OCI-M1 (cell line): ENCODE data around the gene KIF1A.
"Not testable (repeated sequence)": the region's sequence is repeated elsewhere in the genome, so short reads cannot be mapped to it uniquely, and the experiment has no call there.

ENCODE experiments used
- DNase-seq: peaks from one replicate; lab custom pipeline; 2025; lab: John Stamatoyannopoulos, UW

KIF1A gene

DNA sequence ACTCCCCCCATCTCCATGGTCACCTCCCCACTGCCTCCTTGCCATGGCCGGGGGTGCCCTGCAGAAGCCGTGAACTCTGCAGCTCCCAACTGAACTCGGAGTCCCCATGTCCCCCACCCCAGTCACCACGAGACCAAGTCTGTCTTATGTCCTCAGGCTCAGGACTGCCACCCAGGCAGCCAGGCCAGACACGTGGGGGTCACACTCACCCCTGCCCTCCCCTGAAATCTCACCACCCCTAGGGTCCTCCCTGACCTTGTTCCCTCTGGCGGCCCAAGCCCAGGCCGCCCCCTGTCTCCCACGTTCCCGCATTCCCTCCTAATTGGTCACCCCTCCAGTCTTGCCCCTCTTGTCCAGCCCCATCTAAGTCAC lies 117.4 kb downstream of the KIF1A start:
- DNase-seq, result no peak

DNA sequence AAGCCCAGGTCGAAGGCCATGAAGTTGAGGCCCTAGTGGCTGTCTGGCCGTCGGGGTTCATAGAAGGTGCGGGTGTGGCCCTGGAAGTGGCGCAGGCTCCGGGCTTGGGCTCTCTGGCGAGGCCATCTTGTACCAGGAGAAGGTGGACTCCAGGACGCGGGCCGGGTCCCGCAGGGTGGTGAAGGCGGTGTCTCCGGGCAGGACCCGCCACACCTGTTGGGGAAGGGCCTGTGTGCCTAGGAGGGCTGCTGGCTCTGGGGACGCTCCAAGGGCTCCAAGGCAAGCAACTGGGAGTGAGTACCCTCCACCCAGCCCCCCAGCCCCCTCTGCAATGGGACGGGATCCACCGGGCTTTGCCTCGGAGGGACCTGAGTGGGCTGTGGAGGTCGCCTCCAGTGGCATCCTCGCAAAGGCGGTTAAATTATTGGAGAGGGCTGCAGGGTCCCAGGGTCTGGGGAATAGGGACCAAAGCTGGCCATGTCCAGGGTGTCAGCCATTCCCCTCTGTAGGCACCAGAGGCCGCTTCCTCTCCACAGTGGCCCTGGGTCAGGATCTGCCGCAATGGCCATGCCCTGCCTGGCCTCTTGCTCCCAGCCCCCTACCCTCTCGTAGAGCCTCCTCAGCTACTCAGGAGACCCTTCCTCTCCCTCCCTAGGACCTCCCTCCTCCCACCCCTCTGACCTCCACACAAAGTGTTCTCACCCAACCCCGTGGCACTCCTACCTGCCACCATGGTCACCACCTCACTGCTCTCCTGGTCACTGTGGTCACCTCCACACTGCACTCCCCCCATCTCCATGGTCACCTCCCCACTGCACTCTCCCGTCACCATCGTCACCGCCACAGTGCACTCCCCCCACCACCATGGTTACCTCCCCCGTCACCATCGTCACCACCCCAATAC lies 118.0 kb downstream of the KIF1A start:
- DNase-seq, result no peak

DNA sequence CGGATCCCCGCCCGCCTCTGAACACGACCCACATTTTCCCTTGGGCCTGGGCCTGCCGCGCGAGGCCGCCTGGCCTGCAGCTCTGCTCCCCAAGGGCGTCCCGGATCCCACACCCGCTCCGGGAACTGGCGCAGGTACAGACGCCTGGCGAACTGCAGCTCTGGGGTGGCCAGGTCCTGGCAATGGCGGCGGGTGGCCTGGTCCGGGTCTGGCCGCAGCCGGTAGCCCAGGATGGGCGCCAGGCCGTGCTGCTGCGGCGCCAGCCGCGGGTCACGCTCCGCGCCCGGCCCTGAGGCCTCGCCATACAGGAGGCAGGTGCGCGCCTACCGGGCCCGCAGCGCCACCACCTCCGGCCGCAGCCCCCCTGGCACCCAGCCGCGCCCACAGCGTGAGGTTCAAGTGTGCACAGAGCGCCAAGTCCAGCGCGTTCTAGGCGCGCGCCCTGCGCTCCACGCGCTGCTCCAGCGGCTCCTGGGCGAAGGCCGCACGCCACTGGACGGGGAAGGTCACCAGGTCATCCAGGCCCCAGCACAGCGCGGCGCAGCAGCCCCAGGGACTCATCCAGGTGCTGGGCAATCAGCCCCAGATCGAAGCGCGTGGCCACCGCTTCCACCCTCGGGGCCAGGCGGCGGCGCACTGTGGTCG lies 118.8 kb downstream of the KIF1A start:
- no peak for DNase-seq

DNA sequence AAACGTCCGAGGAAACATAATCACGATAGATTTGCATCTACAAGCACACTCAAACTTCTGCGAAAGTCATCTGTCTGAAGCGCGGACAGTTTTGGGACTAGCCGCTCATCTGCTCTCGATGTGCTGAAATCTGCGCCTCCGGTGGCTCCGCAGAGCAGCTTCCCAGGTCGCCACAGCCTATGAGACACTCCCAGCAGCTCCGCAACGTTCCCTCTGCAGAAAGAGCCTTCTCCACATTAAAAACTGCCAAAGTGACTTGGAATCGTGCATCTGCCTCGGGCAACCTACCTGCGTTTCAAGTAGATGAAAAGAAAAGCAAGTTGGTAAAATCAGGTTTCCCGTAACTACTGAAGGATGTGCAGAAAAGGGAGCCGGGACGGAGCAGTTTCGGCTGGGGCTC lies 119.4 kb downstream of the KIF1A start:
- DNase-seq, result not testable (repeated sequence)

DNA sequence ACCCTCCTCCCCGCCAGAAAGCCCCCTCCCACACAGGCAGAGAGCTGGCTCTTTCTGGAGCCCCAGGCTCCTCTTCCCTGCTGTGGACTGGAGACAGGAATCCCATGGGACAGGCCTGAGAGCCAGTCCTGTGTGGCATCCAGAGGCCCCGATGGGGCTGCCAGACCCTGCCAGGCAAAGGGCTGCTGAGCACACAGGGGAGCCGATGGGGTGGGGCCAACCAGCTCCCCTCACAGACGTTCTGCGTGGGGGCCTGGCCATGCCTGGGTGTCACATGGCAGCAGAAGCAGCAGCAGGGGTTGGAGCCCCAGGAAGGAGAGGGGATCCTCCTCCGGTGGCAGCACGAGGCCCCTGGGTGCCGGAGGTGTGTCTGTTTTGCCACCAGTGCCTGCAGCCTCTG lies 120.2 kb downstream of the KIF1A start:
- not testable (repeated sequence) for DNase-seq

DNA sequence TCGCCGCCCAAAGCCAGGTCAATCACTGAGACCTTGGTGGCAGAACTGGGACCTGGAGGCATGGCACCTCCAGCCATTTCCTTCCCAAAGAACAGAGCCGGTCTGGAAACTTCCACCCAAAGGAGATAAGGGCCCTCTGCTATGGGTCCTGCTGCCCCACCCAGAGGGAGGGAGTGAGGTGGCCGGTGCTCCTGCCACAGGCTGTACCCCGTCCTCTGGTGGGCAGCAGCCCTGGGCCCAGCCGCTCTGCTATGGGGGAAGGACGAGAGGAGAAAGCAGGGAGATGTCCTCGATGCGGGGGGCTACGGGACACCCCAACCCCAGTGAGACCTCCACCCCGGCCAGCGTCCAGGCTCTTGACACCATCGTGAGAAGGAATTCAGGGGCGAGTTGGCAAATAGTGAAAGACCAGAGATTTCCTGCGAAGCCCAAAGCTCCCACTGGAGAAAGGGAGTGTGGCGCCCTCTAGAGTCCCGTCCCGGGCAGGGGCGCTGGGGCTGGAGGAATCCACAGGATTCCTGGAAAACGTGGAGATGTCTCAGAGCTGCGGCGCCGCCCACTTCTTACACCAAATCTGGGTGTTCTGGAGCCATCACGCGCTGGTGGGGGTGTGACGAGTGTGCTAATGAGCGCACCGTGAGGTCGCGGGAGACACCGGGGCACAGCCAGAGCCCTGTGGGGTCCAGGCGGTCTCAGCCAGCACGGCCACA lies 121.0 kb downstream of the KIF1A start:
- not testable (repeated sequence) for DNase-seq

DNA sequence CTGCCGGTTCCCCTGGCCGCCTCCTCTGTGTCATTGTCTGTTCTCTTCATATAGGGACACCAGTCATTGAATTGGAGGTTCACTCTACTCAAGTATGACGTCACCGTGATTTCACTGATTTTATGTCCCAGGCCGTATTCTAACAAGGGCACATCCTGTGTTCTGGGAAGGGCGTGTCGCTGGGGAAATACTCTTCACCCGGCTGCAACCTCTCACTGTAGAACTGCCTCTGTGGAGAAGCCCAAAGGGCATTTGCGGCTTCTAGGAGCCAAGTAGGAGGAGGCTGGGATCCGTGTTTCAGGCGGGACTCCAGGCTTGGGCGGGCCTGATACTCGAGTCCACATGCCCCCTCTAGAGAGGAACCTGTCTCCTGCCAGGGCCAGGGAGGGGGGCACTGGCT lies 123.5 kb downstream of the KIF1A start:
- not testable (repeated sequence) for DNase-seq

DNA sequence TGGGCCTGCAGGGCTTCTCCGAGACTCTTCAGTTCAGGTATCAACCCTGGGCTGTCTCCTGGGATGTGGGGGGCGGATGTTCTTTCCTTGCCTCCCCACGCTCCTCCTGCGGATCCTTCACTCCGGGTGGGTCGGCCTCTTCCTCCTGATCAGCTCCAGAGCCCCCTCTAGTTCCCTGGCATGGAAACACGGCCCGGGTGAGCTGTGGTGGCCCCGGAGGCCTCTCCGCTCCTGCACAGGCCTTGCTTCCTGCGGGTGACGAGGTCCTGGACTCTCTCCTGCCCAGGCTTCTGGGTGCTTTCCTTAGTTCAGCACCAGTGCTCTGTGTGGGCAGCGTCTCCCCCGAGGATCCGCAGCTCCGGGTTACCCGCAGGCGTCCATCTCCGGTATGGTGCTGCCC lies 124.4 kb downstream of the KIF1A start:
- DNase-seq, result not testable (repeated sequence)

DNA sequence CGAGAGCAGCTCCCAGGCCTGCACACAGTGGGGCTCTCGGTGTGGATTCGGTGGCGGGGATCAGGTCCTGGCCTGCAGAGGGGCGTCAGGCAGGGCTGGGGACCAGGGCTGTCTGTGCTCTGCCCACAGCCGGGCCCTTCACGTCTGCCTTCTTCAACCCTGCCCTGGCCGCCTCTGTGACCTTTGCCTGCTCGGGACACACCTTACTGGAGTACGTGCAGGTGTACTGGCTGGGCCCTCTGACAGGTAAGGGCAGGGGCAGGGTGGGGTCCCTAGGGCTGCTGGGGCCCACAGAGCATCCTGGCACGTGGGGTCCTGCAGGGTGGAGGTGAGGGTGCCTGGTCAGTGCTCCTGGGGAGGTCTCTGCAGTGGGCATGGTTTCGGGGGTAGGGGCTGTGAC lies 125.7 kb downstream of the KIF1A start:
- DNase-seq, result not testable (repeated sequence)

DNA sequence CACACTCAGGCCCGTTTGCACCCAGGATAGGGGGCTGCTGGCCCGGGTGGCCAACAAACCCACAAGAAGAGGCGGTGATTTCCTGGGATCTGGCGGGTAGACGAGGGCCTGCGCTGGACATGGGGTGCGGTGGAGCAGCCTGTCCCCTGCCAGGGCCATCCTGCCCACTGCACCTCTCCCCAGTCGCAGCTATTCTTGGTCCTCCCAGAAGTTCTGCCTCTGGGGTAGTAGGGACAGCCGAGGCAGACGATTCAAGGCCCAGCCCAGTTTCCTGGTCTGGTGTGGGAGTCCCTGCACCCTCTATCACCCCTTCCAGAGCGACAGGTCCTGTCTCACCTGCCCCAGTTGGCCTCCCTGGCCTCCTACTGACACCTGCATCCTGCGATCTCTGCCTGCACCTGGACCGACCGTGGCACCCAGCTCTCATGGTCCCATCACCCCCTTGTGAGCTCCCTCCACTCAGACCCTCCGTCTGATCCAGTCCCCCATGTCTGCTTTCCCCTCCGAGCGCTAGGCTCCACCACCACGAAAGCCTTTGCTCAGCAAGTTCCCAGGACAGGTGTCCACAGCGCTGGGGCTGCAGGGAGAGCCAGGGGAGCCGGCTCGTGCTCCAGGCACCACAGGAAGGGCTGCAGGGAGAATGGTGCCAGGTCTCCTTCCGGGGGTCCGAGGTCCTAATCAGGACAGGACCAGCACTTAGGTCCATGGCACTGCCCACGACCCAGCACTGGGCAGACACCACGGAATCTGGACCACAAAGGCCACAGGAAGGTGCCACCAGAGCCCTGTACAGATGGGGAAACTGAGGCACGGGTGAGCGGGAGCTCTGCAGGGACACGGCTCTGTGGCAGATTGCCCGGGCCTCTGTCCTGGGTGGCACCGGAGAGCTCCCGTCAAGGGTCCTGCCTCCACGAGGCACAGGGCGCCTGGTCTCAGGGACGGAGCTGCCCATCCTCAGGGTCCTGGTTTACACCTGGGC lies 127.1 kb downstream of the KIF1A start:
- not testable (repeated sequence) for DNase-seq

DNA sequence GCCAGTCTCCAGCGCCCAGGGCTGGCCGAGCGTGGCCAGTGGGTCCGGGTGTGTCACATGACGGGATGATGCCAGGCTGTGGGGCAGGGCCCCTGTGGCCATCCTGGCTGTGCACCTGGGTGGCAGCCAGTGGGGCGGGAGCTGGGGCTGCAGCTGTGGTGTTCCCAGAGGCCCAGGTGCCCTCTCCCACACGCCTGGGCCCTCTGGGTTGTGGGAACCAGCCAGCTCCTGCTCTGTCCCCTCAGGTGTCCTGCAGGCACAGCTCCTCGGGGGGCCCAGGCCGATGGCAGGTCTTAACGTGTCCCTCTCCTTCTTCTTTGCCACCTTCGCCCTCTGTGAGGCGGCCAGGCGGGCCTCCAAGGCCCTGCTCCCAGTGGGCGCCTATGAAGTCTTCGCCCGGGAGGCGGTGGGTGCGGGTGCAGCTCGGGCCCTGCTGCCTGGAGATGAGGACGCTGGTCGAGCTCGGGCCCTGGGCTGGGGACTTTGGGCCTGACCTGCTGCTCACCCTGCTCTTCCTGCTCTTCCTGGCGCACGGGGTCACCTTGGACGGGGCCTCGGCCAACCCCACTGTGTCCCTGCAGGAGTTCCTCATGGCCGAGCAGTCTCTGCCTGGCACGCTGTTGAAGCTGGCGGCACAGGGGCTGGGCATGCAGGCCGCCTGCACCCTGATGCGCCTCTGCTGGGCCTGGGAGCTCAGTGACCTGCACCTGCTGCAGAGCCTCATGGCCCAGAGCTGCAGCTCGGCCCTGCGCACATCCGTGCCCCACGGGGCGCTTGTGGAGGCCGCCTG lies 128.2 kb downstream of the KIF1A start, which contains the start of gene AQP12A:
Gene AQP12A (plus strand): TSS at position 236 of the 790 bp plus-strand sequence. CDS start 48 bp downstream, at position 284.
- DNase-seq, result not testable (repeated sequence)

DNA sequence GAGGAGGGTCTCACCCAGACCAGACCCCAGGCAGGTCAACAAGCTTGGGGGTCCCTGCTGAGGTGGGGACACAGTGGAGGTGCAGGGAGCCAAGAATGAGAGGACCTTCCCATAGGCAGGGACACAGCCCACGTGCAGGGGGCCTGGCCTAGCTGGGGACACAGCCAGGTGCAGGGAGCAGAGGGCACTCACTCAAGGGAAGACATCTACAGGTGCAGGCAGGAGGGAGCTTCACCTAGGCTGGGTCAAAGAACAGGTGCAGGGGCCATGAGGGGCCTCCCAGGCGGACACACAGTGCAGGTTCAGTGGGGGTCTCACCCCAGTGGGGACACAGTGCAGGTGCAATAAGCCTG lies 129.0 kb downstream of the KIF1A start:
- DNase-seq, result not testable (repeated sequence)

DNA sequence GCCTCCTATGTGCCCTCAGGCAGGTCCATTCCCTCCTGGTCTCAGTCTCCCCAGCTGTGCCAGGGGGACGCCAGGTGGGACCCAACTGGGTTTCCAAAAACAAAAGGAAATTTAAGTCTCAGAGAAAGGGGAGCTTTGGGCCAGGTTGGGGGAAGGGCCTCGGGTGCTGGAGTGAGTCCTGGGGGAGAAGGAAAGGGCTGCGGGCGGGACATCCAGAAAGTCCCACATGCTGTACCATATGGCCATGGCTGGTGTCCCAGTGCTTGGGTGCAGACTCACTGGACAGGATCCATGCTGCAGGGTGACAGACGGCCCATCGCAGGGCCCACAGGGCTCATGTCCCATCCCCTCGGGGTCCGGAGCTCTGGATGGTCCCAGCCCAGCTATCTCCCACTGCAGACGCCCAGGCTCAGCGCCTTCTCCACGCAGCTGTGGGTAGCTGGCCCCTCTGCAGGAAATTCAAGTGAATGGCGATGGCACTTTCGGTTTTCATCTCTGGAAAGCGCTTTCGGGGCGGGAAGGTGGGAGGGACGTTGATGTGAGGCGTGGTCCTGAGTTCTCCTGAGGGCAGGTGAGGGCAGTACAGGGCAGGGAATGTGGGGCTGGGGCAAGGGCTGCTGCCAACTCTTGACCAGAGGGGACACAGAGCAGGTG lies 129.5 kb downstream of the KIF1A start:
- DNase-seq, result not testable (repeated sequence)

DNA sequence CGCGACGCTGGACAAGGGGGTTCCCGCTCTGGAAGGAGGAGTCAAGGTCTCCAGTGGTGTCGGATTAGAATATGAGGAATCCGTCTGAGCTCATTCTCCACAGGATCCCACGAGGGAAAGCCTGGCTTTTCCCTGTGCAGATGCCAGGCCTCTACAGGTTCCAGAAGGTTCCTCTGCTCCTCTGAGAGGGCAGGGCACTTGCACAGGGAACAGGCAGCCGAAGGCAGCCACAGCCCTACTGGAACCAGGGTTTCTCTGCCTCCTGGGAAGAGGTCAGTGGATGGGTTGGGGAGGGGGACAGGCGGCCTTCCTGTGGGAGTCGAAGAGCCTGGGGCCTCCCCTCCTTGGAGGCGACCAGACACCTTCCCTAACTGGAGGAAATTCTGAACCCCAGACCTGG lies 130.0 kb downstream of the KIF1A start:
- DNase-seq, result no peak

DNA sequence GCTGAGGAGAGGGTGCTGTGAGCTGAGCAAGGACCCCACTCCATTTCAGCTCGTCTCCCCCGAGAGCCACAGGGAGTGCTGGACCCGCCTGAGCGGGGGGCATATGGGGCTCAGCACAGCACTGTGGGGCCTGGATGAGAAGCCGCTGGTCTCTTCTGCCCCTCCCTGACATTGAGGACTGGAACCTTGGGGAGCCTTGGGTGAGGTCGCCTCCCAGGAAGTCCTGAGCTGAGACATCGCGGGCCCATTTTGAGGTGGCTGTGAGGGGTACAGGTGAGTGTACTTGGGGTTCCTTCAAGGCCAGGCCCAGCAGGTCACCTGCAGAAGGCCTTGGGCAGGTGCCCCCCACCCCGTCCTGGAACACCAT lies 131.5 kb downstream of the KIF1A start:
- no peak for DNase-seq

DNA sequence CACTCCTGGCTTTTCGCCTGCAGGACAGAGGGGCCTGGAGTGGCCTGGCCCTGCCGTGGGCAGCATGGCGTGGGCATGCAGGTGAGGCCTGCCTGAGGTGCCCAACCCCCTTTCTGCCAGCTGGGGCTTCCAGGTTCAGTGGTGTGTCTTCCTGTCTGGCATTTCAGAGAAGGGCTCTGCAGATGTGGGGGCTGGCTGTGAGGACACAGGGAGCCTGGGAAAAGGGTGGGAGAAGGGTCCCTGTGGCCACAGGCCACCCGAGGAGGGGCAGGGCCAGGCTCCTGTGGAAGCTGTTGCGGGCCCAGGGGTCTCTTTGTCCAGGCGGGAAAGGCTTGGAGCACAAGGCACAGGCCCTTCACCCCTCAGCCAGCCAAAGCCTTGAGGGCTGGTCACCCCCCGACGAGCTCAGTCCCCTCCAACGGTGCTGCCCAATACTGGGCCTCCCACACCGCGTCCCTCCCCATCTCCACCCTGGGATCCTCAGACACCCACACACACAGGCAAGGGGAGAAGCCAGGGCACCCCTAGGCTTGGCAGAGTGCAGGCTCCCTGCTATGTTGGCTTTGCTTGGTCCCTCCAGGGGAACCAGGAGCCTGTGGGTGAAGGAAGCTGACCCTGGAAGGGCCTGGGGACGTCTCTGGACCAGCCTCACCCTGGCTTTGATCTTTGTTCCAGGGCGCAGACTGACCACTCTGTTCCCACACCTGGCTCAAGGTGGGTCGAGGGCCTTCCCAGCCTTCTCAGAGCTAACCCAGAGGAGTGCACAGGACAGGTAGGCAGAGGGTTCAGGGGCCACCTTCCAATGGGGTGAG lies 132.1 kb downstream of the KIF1A start:
- no peak for DNase-seq

DNA sequence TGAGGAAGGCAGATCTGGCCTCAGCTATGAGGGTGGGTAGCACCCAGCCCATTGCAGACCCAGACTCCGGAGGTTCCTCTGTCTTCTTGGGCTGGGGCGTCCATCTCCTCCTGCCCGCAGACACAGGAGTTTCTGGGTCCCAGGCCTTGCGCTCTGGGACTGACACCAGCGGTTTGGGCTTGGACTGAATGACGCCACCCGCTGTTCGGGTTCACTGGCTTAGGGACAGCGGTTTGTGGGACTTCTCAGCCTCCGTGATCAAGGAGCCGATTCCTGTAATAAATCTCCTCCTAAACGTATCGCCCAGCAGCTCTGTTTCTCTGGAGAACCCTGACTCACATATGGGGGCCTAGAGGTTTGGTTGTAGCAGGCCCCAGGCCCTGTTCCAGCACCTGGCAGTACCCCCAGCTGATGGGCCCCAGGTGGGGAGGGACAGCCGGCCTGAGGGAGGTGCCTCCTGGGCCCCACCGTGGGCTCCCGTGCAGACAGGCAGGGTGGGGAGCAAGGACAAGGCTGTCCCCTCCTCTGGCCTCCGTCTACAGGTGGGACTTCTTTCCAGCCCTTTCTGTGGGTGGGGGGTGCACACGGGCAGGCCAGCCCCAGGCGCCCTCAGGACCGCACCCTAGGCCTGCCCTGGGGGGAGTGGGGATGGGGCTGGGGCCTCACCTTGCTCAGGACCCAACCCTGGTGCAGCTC lies 132.8 kb downstream of the KIF1A start:
- DNase-seq, result no peak

DNA sequence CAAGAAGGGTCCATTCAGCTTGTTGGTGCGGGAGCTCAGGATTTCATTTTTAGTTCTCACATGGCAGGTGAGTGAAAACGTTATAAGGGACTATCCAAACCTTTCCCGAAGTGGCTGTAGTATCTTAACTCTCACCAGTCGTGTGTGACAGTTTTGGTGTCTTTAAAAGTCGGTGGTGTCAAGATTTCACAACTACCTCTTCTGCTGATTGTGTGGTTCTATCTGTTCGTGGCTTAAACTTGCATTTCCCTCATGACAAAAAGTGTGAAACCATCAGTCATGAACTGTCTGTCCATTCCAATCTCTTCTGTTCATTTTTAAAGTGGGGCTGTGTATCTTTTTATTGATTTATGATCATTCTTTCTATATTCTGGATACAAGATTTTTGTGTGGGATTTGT lies 133.6 kb downstream of the KIF1A start:
- peak; percentile 11 for DNase-seq
